HG02571 (cell line): ENCODE results near the gene ANKS1B.

Experiments
- ATAC-seq: cut with Tn5 transposase; IDR thresholded peaks from one replicate; pipeline ENCODE4 v1.9.1; 2021; ENCODE audit warnings: mild to moderate bottlenecking, moderate library complexity; ENCODE audit not compliant: unreplicated experiment

The ANKS1B gene

GRCh38 chr12:99092100-99092851 lies 892.5 kb downstream of the ANKS1B start:
- ATAC-seq, result no peak

GRCh38 chr12:99087278-99087677 lies 897.5 kb downstream of the ANKS1B start:
- ATAC-seq, result no peak

- ATAC-seq, result no peak
Measured at GRCh38 chr12:99079811-99080210, 904.9 kb downstream of the ANKS1B start.

GRCh38 chr12:99068993-99069747 lies 915.6 kb downstream of the ANKS1B start:
- ATAC-seq, result no peak

GRCh38 chr12:99067171-99067785 lies 917.5 kb downstream of the ANKS1B start:
- ATAC-seq, result no peak

DNA sequence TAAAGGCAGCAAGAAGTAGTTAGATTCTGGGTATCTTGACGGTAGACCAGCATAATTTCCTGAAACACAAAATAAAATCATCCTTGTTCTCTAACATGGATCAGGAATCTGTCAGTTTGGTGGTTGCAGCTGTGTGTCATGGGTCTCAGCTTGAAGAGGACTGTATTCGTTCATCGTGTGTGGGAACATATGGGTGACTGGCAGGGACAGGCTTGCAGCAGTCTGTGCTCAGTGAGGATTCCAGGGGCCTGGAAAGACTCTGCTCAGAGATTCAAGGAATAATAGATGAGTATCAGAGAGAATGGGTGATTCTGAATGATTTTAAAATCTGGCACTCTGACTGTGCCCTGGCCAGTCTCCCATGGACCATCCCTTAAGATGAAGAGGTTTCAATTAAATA lies 918.0 kb downstream of the ANKS1B start:
- ATAC-seq, result no peak

DNA sequence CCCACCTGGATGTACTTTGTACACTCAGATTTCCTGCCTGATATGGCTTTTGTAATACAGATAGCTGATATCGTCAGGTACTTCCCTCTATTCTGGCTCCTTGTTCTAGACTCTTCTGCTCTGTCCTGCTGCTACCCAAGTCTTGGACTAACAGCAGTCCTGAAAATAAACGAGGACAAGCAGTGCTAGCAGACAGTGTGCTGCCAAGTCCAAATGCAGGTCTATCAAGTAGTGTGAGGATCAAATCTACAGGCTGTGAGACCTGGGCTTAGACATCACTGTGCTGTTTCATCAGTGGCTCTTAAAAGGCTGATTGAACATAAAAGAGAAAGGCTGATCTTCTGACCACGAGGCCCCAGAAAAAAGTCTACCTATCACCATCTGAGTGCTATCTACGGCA lies 921.6 kb downstream of the ANKS1B start:
- no peak for ATAC-seq

- ATAC-seq, result no peak
Measured at GRCh38 chr12:99059824-99060511, 924.8 kb downstream of the ANKS1B start.

- no peak for ATAC-seq
Measured at GRCh38 chr12:99057670-99058069, 927.1 kb downstream of the ANKS1B start.

GRCh38 chr12:99056186-99056585 lies 928.5 kb downstream of the ANKS1B start:
- no peak for ATAC-seq

DNA sequence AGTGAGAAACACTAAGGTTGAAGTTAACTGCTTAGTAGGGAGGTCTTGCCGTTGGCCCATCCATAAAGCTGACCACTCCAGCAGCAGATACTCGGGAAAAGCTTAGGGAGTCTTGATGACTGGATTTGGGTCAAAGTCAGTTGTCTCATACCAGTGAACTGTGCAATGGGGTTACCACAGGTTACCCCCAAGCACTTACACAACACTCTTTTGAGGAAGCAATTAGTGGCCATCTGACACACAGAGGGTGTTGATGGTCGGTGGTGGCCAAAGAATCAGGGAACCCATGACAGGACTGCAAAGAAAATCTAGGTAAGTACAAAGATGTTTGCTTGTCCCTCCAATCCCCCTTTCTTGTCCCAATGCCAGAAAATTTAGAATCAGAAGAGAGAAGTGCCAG lies 929.4 kb downstream of the ANKS1B start:
- no peak for ATAC-seq

DNA sequence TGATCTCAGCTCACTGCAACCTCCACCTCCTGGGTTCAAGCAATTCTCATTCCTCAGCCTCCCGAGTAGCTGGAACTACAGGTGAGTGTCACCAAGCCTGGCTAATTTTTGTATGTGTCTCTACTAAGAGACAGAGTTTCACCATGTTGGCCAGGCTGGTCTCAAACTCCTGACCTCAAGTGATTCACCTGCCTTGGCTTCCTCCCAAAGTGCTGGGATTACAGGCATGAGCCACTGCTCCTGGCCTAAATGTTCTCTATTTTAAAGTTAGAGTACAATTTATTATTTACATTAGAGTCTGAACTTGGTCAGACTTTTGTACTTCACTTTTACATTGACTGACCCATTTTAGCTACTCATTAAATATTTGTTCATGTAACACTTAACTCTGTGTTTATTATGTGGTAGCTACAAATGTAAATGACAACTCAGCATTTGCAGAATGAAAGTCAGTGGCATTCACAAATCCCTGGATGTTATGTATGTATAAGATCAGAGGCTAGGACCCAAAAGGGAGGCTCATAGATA lies 930.1 kb downstream of the ANKS1B start:
- no peak for ATAC-seq

- ATAC-seq, result no peak
Measured at GRCh38 chr12:99053616-99054362, 930.9 kb downstream of the ANKS1B start.

DNA sequence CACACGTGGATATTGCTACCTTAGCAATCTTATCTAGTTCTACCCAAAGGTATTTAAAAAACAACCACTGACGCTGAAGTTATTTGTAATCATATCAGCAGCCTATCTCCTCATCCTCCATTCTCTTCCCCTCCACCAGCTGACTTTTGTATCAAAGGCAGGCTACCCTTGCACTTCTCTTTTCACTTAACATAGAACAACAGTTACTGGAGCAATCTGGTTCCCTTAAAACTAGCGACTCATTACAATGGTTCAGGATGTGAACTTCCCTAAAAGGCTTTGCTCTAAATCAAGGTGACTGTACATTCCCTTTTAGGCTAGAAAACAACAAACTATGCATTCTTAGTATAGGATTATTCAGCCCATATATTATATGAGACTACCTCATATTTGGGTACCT lies 935.0 kb downstream of the ANKS1B start:
- no peak for ATAC-seq

- ATAC-seq, result no peak
Measured at GRCh38 chr12:99045158-99045557, 939.6 kb downstream of the ANKS1B start.

DNA sequence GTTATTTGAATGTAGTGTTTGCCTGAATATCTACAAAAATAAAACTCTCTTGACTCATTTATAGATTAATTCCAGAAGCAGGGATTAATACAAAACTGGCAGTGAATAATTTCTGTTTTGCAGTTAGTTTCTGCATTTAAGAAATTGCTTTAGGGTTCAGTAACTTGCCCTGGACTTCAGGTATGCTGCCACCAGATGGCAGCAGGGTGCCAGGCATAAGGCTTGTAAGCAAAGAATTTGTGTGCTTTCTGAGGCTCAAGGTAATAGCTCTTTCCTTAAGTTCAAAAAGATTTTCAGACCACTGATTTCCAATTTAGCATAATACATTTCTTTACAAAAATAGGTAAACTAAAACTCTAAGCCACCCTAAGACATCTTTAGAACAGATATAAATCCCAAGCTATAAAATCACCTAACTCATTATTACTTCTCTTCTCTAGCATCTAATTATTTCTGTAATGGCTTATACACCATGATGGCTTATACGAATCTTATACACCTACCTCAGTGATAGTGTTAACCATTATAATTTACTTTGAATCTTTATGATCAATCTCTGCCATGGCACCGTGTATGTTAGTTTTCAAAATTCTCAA lies 941.3 kb downstream of the ANKS1B start:
- ATAC-seq, result no peak

- ATAC-seq, result no peak
Measured at GRCh38 chr12:99042226-99042625, 942.5 kb downstream of the ANKS1B start.

- ATAC-seq, result no peak
Measured at GRCh38 chr12:99039367-99040120, 945.2 kb downstream of the ANKS1B start.

DNA sequence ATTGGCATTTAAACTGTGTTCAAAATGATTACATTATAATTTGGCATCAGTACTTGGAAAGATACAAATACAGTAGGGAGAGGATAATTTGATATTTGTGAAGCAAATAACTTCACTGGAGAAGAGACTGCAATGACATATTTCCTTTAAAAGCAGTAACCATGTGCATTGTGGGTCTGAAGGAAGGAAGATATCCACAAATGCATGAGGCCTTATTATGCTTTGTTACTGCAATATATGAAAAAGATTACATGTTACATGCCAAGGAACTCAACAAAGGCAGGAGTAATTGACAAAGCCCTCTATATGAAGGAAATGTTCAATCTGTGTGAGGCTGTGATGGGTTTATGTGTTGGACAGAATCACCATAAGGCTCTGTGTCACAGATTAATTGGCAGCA lies 948.2 kb downstream of the ANKS1B start:
- no peak for ATAC-seq
